Upper lobe of left lung (tissue), 6 donors: ENCODE data around the gene SRSF2. TPM values are rescaled to one million over a fixed set of nuclear protein-coding genes. Genes with fewer than 3 reads are reported as not detected.

Experiments
- ATAC-seq, 2 donors: fragments of 200-7000 bp; cut with Tn5 transposase; one replicate each; pipeline ENCODE4 v1.9.1; 2022; ENCODE audit warnings: mild to moderate bottlenecking in 2 of 2, moderate library complexity in 2 of 2; ENCODE audit not compliant: low FRiP score in 2 of 2
- DNase-seq, 2 donors: peaks; one replicate each; pipeline ENCODE4 v3.0.0-alpha.2; 2019 to 2020
- H3K27ac ChIP-seq, 4 donors: fragments of 200-600 bp; sonication (generic); one replicate each; pipeline ENCODE4 v1.5.1; 2016 to 2019
- H3K27me3 ChIP-seq, 4 donors: fragments of 200-600 bp; sonication (generic); one replicate each; pipeline ENCODE4 v1.5.1; 2017 to 2019
- H3K36me3 ChIP-seq, 4 donors: fragments of 200-600 bp; sonication (generic); one replicate each; pipeline ENCODE4 v1.5.1; 2016 to 2019
- H3K4me1 ChIP-seq, 4 donors: fragments of 200-600 bp; sonication (generic); one replicate each; pipeline ENCODE4 v1.5.1; 2018 to 2019
- H3K4me3 ChIP-seq, 4 donors: fragments of 200-600 bp; sonication (generic); one replicate each; pipeline ENCODE4 v1.5.1; 2017 to 2019; ENCODE audit warnings: mild to moderate bottlenecking in 2 of 4, moderate library complexity in 1 of 4
- H3K9me3 ChIP-seq, 4 donors: fragments of 200-600 bp; sonication (generic); one replicate each; pipeline ENCODE4 v1.5.1; 2018 to 2019
- CTCF ChIP-seq, 6 experiments: fragments of 450-650 bp in 4 of 6; fragments of 200-600 bp in 2 of 6; sonication (generic) in 2 of 6; IDR thresholded peaks; one replicate each; pipeline ENCODE4 v1.5.1; 2016 to 2019; ENCODE audit warnings: antibody characterized with exemption in 6 of 6
- EP300 ChIP-seq, 4 donors: sonication (generic); formaldehyde crosslinking; IDR thresholded peaks; one replicate each; pipeline ENCODE4 v1.5.1; 2017; ENCODE audit warnings: antibody characterized with exemption in 4 of 4, control low read depth in 2 of 4
- POLR2A ChIP-seq, 4 donors: fragments of 450-650 bp; IDR thresholded peaks; one replicate each; pipeline ENCODE4 v1.5.1; 2016 to 2017; ENCODE audit warnings: antibody characterized with exemption in 4 of 4, mild to moderate bottlenecking in 2 of 4
- POLR2AphosphoS5 ChIP-seq, 2 donors: sonication (generic); formaldehyde crosslinking; IDR thresholded peaks; one replicate each; pipeline ENCODE4 v1.5.1; 2017; ENCODE audit warnings: antibody characterized with exemption in 2 of 2
- WGBS, 2 donors: methylation state at CpG; one replicate each; pipeline ENCODE4 v1.1.5; 2017 to 2018; 5-methylcytosine and 5-hydroxymethylcytosine counted together
- total RNA-seq, 6 donors: library from RNA; depleted of rRNA in 4 of 6; stranded (reverse); fragments of >200 nt in 4 of 6; gene quantifications; one replicate each; pipeline versions ENCODE4 v1.1.0 to v1.2.1, GENCODE V29; 2016 to 2021
- donor health status: DM: no; HTN: no; CAD: no; lungs with moderate emphysema.
- donor health status: DM: no; HTN: yes; CAD: no; lungs with severe emphysema.

SRSF2 gene
- total RNA-seq, 6 donors from 2014 or later: 133 to 454 (median 211) TPM

- TF ChIP-seq CTCF (IDR thresholded peaks at IDR 0.05) (no peak), POLR2A (IDR thresholded peaks at IDR 0.05) (no peak), EP300 (IDR thresholded peaks at IDR 0.05) (no peak), POLR2AphosphoS5 (IDR thresholded peaks at IDR 0.05) (no peak)
- Histone ChIP-seq H3K9me3 (no peaks in the 10 kb centered on the region), H3K36me3 (peaks cover 13 to 54% (median 41%) of the 10 kb centered on the region in 4 donors), H3K27ac (peak overlapping the region; percentile 96 to 100 (median 99)), H3K4me3 (peak overlapping the region; percentile 69 to 100 (median 86)), H3K4me1 (peaks cover 59 to 69% (median 66%) of the 10 kb centered on the region in 4 donors), H3K27me3 (no peaks in the 10 kb centered on the region)
- DNase-seq (no peak), ATAC-seq (no peak)
- WGBS, 2 donors: 2% methylated on average over 19 of the region's 20 CpGs
Observed at GRCh38 chr17:76735586-76736348, 1.4 kb downstream of the SRSF2 start.

GRCh38 chr17:76735006-76735405, 2.1 kb downstream of the SRSF2 start:
- H3K4me3 ChIP-seq: peak overlapping the region; percentile 69 to 100 (median 86)
- no peaks in the 10 kb centered on the region for H3K9me3 ChIP-seq
- H3K36me3 ChIP-seq: peaks cover 13 to 59% (median 42%) of the 10 kb centered on the region in 4 donors
- TF ChIP-seq CTCF (IDR thresholded peaks at IDR 0.05) (no peak), EP300 (IDR thresholded peaks at IDR 0.05) (no peak), POLR2A (IDR thresholded peaks at IDR 0.05) (no peak), POLR2AphosphoS5 (IDR thresholded peaks at IDR 0.05) (no peak)
- DNase-seq: no peak
- H3K4me1 ChIP-seq: peaks cover 59 to 66% (median 61%) of the 10 kb centered on the region in 4 donors
- H3K27me3 ChIP-seq: no peaks in the 10 kb centered on the region
- WGBS, 2 donors: 7% methylated on average over 5 of the region's 5 CpGs
- ATAC-seq: no peak
- H3K27ac ChIP-seq: peak overlapping the region in 3 of 4 donors; percentile 96 to 100 (median 98)

- no peaks in the 10 kb centered on the region for H3K27me3 ChIP-seq
- H3K27ac ChIP-seq: peak overlapping the region in 3 of 4 donors; percentile 96 to 100 (median 98)
- ATAC-seq: no peak
- H3K4me1 ChIP-seq: peaks cover 53 to 67% (median 58%) of the 10 kb centered on the region in 4 donors
- peak overlapping the region in 3 of 4 donors; percentile 69 to 98 (median 74) for H3K4me3 ChIP-seq
- DNase-seq: peak in 1 of 2 donors; percentile 55
- no peaks in the 10 kb centered on the region for H3K9me3 ChIP-seq
- TF ChIP-seq POLR2A (IDR thresholded peaks at IDR 0.05): no peak
- peak in 1 of 2 donors; percentile 14 for TF ChIP-seq POLR2AphosphoS5 (IDR thresholded peaks at IDR 0.05)
- no peak for TF ChIP-seq EP300 (IDR thresholded peaks at IDR 0.05)
- no peak for TF ChIP-seq CTCF (IDR thresholded peaks at IDR 0.05)
- peaks cover 13 to 65% (median 42%) of the 10 kb centered on the region in 4 donors for H3K36me3 ChIP-seq
- WGBS, 2 donors: 16% methylated on average over 8 of the region's 8 CpGs
Observed at GRCh38 chr17:76734080-76734840, 2.9 kb downstream of the SRSF2 start.

GRCh38 chr17:76733618-76733957, 3.5 kb downstream of the SRSF2 start:
- H3K27me3 ChIP-seq: no peaks in the 10 kb centered on the region
- peaks cover 46 to 67% (median 57%) of the 10 kb centered on the region in 4 donors for H3K4me1 ChIP-seq
- no peak for TF ChIP-seq POLR2AphosphoS5 (IDR thresholded peaks at IDR 0.05)
- no peak for TF ChIP-seq POLR2A (IDR thresholded peaks at IDR 0.05)
- TF ChIP-seq EP300 (IDR thresholded peaks at IDR 0.05): no peak
- TF ChIP-seq CTCF (IDR thresholded peaks at IDR 0.05): no peak
- H3K36me3 ChIP-seq: peaks cover 13 to 65% (median 42%) of the 10 kb centered on the region in 4 donors
- H3K9me3 ChIP-seq: no peaks in the 10 kb centered on the region
- peak overlapping the region in 1 of 4 donors; percentile 74 for H3K4me3 ChIP-seq
- no peak for DNase-seq
- H3K27ac ChIP-seq: peak overlapping the region in 2 of 4 donors; percentile 98 to 100
- 62 to 63% methylated on average over 1 of the region's 1 CpG for WGBS, 2 donors
- ATAC-seq: no peak
